ENCODE data around the gene QSOX2.

- TF ChIP-seq EZH2phosphoT487 (IDR thresholded peaks at IDR 0.05; ENCODE audit: low read length), result no peak
- TF ChIP-seq, protein P1, sequence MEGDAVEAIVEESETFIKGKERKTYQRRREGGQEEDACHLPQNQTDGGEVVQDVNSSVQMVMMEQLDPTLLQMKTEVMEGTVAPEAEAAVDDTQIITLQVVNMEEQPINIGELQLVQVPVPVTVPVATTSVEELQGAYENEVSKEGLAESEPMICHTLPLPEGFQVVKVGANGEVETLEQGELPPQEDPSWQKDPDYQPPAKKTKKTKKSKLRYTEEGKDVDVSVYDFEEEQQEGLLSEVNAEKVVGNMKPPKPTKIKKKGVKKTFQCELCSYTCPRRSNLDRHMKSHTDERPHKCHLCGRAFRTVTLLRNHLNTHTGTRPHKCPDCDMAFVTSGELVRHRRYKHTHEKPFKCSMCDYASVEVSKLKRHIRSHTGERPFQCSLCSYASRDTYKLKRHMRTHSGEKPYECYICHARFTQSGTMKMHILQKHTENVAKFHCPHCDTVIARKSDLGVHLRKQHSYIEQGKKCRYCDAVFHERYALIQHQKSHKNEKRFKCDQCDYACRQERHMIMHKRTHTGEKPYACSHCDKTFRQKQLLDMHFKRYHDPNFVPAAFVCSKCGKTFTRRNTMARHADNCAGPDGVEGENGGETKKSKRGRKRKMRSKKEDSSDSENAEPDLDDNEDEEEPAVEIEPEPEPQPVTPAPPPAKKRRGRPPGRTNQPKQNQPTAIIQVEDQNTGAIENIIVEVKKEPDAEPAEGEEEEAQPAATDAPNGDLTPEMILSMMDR (IDR thresholded peaks at IDR 0.05; ENCODE audit: low read length), result no peak
These were observed 33.9 kb downstream of the QSOX2 start for GRCh38 chr9:136211441-136212344.
